ENCODE data around the gene AFF3. TPM values are rescaled to one million over a fixed set of nuclear protein-coding genes. Genes with fewer than 3 reads are reported as not detected.

AFF3 gene
- total and polyA plus RNA-seq, 2 donors (not counting 3 experiments of a cell fraction or from before 2014, with no cell fraction given), result 0.06 to 0.07 TPM

GRCh38 chr2:99816908-99817307 is 325.5 kb downstream of the AFF3 start:
- dilution Hi-C loops (cut with MboI; ENCODE audit: extremely low pct_ligation_motif_present, low sequenced_read_pairs) (no loop called here), intact Hi-C loops (cut with micrococcal nuclease) (loop anchor here (10.0 kb wide), 1 partner anchor 568 kb away; no protein-coding TSS in a partner anchor)
- no TSS peak for BruUV-seq (replicated peaks)
- H3K27ac ChIP-seq (ENCODE audit: insufficient read depth, low read depth, low read length), result no peak overlapping the region
- TF ChIP-seq GATA2 (IDR thresholded peaks at IDR 0.05; ENCODE audit: insufficient read depth, insufficient read length, low read depth, low read length), result no peak
- no peak for TF ChIP-seq MYC (IDR thresholded peaks at IDR 0.05; ENCODE audit: low read depth, low read length)
- no peak for TF ChIP-seq CTCF (IDR thresholded peaks at IDR 0.05; ENCODE audit: extremely low read depth in 1 of 2, insufficient read depth in 1 of 2, low read depth in 1 of 2, low read length in 2 of 2)
- TF ChIP-seq EZH2 (IDR thresholded peaks at IDR 0.05; ENCODE audit: borderline replicate concordance, low read depth, low read length, severe bottlenecking), result no peak
- TF ChIP-seq, protein P1, sequence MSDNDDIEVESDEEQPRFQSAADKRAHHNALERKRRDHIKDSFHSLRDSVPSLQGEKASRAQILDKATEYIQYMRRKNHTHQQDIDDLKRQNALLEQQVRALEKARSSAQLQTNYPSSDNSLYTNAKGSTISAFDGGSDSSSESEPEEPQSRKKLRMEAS (IDR thresholded peaks at IDR 0.05; ENCODE audit: insufficient read depth, insufficient read length), result no peak
- no peak for TF ChIP-seq POLR2AphosphoS5 (IDR thresholded peaks at IDR 0.05; ENCODE audit: insufficient read depth, low read depth, low read length)
- TF ChIP-seq JUN (IDR thresholded peaks at IDR 0.05; ENCODE audit: borderline replicate concordance, insufficient read depth, insufficient read length, low read depth), result no peak
- no peak for TF ChIP-seq POLR2A (IDR thresholded peaks at IDR 0.05; ENCODE audit: low read depth, low read length)
- no peak for TF ChIP-seq FOS (IDR thresholded peaks at IDR 0.05; ENCODE audit: borderline replicate concordance, insufficient read depth, low read length)
- no peak overlapping the region for H2AFZ ChIP-seq (ENCODE audit: low read depth, low read length)
- H3K4me3 ChIP-seq (replicated peaks in 1 of 3; ENCODE audit: insufficient read depth in 1 of 3, low read depth in 1 of 3, low read length in 3 of 3), result no peak overlapping the region
- H3K4me1 ChIP-seq (ENCODE audit: control insufficient read depth, extremely low read depth, insufficient read depth, low read length), result peaks cover 3% of the 10 kb centered on the region
- H4K20me1 ChIP-seq (replicated peaks; ENCODE audit: control insufficient read depth, extremely low read depth, insufficient read depth, low read length), result no peaks in the 10 kb centered on the region
- DNase-seq (ENCODE audit: low read depth, low spot score) (no peak), FAIRE-seq (no peak)
- no peaks in the 10 kb centered on the region for H3K9me3 ChIP-seq (replicated peaks; ENCODE audit: control insufficient read depth, insufficient read depth, low read length)
- POLR2A ChIA-PET, result no interaction called here
- H3K36me3 ChIP-seq (ENCODE audit: control insufficient read depth in 2 of 2, extremely low read depth in 1 of 2, insufficient read depth in 2 of 2, low read length in 2 of 2), result no peaks in the 10 kb centered on the region
- no peaks in the 10 kb centered on the region for H3K79me2 ChIP-seq (ENCODE audit: control insufficient read depth, insufficient read depth, low read length)
- H3K27me3 ChIP-seq (ENCODE audit: control insufficient read depth in 2 of 2, insufficient read depth in 2 of 2, low read length in 2 of 2), result peaks cover 8 to 15% of the 10 kb centered on the region in 2 experiments
- CTCF ChIA-PET, result interaction anchor here (1.0 to 1.5 kb wide), 3 partner anchors 258 to 446 kb away, joined by 3 to 4 read pairs (median 3); no protein-coding TSS in a partner anchor
- no peak overlapping the region for H3K9ac ChIP-seq (replicated peaks; ENCODE audit: extremely low read depth, insufficient read depth, low read length)
- H3K9me1 ChIP-seq (replicated peaks; ENCODE audit: control insufficient read depth, extremely low read depth, insufficient read depth, low read length), result no peaks in the 10 kb centered on the region
- H3K4me2 ChIP-seq (ENCODE audit: insufficient read depth, low read length), result no peak overlapping the region
